PFSK-1 (cell line): ENCODE measurements around the gene NDRG2.

Experiments used
- FOXP2 ChIP-seq: optimal IDR thresholded peaks from 2 replicates; pipeline ENCODE3; 2011; ENCODE audit warnings: borderline replicate concordance, control low read depth, inconsistent platforms; ENCODE audit not compliant: insufficient read depth; ENCODE audit errors: extremely low read length, extremely low read depth
- POLR2AphosphoS5 ChIP-seq: IDR thresholded peaks from 2 replicates; pipeline ENCODE4 v1.6.1; 2012; ENCODE audit warnings: low read depth, mild to moderate bottlenecking, control low read depth, low read length, moderate library complexity
- SIN3A ChIP-seq: IDR thresholded peaks from 2 replicates; pipeline ENCODE4 v1.6.1; 2012; ENCODE audit warnings: mild to moderate bottlenecking, low read length, moderate library complexity, borderline replicate concordance; ENCODE audit not compliant: insufficient read depth
- TAF1 ChIP-seq: IDR thresholded peaks from 2 replicates; pipeline ENCODE4 v1.6.1; 2012; ENCODE audit warnings: low read length, control low read depth, borderline replicate concordance; ENCODE audit not compliant: insufficient read depth
- TF ChIP-seq, protein P1 (sequence below), 2 experiments: IDR thresholded peaks; 2 replicates each; pipeline versions ENCODE4 v1.6.1 to v1.8.0; 2011 to 2012; ENCODE audit warnings: low read depth in 2 of 2, low read length in 2 of 2, control low read depth in 1 of 2, inconsistent platforms in 1 of 2, mild to moderate bottlenecking in 1 of 2, moderate library complexity in 1 of 2; ENCODE audit not compliant: insufficient read depth in 1 of 2

NDRG2 gene

DNA sequence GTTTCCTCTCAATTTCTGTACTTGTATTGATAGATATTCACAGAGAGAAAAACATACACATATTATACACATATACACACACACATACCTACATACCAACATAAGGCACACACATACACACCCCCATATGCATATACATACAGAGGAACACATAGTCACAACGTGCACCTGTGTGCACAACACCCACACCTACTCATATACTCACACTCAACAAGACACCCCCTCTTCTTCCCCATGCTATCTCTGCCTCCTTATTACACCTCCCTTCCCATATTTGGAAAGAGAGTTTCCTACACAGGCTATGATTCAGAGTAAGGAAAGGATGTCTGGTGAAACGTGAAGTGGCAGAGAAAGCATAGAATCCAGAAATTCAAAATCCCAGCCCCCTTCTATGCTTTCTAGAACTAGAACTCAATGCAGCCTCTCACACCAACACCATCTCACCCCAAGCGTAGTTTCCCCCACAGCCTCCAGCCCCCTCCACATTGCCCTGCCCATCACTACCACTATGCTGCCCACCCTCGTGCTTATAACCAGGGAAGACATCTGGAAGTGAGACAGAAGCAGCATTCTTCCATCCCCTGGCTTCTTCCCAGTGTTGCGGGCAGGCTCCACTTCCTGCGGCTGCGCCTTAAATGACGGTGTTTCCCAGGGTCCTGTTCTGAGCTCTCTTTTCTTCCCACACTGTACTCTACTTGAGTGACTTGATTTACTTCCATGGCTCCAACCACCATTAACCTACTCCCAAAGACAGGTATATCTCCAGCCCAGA, 35.2 kb upstream of the NDRG2 start:
- TF ChIP-seq, protein P1, sequence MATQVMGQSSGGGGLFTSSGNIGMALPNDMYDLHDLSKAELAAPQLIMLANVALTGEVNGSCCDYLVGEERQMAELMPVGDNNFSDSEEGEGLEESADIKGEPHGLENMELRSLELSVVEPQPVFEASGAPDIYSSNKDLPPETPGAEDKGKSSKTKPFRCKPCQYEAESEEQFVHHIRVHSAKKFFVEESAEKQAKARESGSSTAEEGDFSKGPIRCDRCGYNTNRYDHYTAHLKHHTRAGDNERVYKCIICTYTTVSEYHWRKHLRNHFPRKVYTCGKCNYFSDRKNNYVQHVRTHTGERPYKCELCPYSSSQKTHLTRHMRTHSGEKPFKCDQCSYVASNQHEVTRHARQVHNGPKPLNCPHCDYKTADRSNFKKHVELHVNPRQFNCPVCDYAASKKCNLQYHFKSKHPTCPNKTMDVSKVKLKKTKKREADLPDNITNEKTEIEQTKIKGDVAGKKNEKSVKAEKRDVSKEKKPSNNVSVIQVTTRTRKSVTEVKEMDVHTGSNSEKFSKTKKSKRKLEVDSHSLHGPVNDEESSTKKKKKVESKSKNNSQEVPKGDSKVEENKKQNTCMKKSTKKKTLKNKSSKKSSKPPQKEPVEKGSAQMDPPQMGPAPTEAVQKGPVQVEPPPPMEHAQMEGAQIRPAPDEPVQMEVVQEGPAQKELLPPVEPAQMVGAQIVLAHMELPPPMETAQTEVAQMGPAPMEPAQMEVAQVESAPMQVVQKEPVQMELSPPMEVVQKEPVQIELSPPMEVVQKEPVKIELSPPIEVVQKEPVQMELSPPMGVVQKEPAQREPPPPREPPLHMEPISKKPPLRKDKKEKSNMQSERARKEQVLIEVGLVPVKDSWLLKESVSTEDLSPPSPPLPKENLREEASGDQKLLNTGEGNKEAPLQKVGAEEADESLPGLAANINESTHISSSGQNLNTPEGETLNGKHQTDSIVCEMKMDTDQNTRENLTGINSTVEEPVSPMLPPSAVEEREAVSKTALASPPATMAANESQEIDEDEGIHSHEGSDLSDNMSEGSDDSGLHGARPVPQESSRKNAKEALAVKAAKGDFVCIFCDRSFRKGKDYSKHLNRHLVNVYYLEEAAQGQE (IDR thresholded peaks at IDR 0.05; ENCODE audit: insufficient read depth in 1 of 2, low read depth in 2 of 2, low read length in 2 of 2): no peak
- no peak for TF ChIP-seq FOXP2
- no peak for TF ChIP-seq TAF1
- no peak for TF ChIP-seq POLR2AphosphoS5
- no peak for TF ChIP-seq SIN3A

DNA sequence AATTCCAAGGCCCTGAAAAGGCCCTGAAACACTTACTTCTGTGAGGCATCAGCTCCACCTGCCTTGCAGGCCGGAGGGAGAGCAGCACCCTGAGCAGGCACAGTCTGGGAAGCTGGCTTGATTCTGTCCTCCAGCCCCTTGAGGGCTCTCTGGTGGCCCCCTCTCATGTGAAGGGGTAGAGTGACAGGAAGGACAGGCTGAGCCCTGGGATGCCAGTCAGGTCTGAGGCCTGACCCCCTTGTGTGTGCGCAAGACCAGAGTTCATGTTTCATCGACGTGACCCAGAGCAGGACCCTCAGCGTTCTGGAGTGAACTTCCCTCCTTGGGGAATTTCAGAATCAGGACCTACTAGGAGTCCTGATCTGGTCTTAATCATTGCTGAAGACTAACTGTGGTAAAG, 34.0 kb upstream of the NDRG2 start:
- no peak for TF ChIP-seq SIN3A
- TF ChIP-seq POLR2AphosphoS5: no peak

DNA sequence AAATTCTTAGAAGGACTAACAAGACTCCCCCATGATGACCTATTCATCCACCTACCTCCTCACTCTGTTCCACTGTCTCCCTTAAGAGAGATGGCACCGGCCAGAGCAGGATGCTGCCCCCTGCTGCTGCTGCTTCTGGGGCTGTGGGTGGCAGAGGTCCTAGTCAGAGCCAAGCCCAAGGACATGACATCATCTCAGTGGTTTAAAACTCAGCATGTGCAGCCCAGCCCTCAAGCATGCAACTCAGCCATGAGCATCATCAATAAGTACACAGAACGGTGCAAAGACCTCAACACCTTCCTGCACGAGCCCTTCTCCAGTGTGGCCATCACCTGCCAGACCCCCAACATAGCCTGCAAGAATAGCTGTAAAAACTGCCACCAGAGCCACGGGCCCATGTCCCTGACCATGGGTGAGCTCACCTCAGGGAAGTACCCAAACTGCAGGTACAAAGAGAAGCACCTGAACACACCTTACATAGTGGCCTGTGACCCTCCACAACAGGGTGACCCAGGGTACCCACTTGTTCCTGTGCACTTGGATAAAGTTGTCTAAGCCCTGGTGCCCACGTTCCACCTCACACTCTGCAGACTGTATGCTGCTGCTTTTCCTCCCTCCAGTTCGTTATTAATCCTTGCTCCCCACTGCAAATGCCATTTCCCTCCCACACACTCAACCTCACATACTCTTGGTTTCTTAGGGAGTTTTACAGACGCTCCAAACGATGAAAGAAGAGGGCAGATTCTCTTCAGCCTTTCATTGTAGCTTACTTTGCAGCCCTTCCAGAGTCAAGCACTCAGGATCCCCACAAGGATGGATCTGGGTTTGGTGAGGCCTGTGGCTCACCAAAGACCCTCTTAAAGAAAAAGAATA, 33.2 kb upstream of the NDRG2 start, which contains the start of gene RNASE8:
TSS of gene RNASE8 (plus strand) at position 20 of the 873 bp plus-strand sequence. CDS start at position 91, 71 bp downstream.
- no peak for TF ChIP-seq TAF1
- no peak for TF ChIP-seq POLR2AphosphoS5
- TF ChIP-seq, protein P1 (IDR thresholded peaks at IDR 0.05; ENCODE audit: insufficient read depth in 1 of 2, low read depth in 2 of 2, low read length in 2 of 2): no peak
- TF ChIP-seq SIN3A: no peak
- no peak for TF ChIP-seq FOXP2

DNA sequence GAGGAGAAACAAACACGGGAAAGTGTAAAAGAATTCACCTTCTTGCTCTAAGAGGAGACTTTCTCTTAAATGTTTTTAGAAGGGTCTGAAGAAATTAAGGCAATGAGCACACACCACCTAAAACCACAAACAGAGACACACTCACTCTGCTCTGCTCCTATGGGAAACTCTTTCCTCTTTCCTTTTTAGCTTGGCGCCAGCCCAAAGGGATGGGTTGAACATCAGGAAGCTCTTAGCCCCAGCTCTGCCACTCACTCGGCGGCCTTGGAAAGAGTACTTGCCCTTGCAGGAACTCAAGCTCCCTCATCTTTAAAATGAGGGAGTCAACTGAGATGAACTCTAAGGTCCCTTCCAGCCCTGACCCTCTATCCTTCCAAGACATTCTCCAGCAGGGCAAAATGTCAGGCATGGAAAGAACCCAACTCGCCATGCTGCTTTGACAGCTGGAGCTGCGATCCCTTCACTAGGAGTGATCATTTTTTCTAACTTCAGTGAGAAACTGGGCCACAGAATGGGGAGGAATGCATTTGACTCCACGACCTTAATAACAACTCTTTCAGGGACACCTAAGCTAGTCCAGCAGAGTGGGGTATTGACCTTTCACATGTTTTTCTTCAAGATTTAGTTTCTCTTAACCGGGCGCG, 31.8 kb upstream of the NDRG2 start:
- TF ChIP-seq POLR2AphosphoS5: no peak
- no peak for TF ChIP-seq FOXP2
- no peak for TF ChIP-seq TAF1
- TF ChIP-seq, protein P1 (IDR thresholded peaks at IDR 0.05; ENCODE audit: insufficient read depth in 1 of 2, low read depth in 2 of 2, low read length in 2 of 2): no peak
- no peak for TF ChIP-seq SIN3A

DNA sequence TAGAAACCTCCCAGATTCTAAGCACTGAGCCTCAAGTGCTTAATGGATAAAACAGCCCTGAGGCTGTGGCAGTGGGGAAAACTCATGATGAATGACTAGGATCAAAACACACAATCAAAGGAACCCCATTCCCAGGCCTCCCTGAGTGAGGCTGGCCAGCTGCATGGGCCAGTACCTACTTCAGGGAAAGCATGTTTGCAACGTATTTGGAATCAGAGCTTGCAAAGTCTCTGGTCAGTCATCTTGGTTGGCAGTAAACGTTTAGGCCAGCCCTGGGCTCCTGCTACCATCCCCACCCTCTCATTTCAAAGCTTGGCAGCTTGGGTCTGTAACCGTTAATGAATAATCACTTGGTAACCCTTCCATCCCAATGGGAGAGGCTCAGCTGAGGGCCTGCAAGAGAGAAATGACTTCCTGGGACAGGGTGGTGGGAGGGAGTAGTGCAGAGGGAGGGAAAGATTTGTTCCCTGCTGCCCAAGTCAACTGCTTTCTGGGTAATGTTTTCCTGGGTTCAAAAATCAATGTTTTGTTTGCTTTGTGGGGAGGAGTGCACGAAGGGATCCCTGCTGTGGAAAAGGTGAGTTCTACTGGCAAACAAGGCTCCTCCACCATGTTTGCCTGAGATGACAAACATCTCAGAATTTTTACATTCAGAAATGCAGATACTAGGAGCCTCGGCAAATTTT, 30.7 kb upstream of the NDRG2 start:
- TF ChIP-seq FOXP2 (no peak), TAF1 (no peak)
